GM21576 (cell line): ENCODE data around the gene ZIC4.

Experiments
- ATAC-seq: cut with Tn5 transposase; IDR thresholded peaks from one replicate; pipeline ENCODE4 v1.9.1; 2021; ENCODE audit warnings: mild to moderate bottlenecking, moderate library complexity; ENCODE audit not compliant: unreplicated experiment

ZIC4 gene

GRCh38 chr3:147356145-147356908, 50.0 kb downstream of the ZIC4 start:
- no peak for ATAC-seq

GRCh38 chr3:147355753-147356090, 50.6 kb downstream of the ZIC4 start:
- ATAC-seq = no peak

GRCh38 chr3:147355084-147355752, 51.1 kb downstream of the ZIC4 start:
- no peak for ATAC-seq

GRCh38 chr3:147354623-147355022, 51.7 kb downstream of the ZIC4 start:
- ATAC-seq = no peak

- no peak for ATAC-seq
Measured at GRCh38 chr3:147351301-147351700, 55.0 kb downstream of the ZIC4 start.

DNA sequence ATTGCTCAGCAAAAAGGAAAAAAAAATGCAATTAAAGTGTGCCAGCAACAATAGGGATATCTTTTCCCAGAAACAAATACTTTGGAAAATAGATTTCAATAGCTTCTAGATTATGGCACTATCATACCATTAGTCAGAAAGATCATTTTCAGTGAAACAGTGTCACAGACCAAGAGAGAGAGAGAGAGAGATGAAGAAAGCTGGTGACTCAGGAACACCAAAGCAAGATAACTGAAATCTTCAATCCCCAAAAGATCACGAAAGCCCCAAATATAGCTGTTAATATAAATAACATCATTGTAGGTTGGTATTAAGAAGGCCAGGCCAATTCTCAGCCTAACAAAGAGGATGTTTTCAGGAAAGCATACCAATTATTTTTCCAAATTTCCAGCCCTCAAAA, 57.4 kb downstream of the ZIC4 start:
- no peak for ATAC-seq

DNA sequence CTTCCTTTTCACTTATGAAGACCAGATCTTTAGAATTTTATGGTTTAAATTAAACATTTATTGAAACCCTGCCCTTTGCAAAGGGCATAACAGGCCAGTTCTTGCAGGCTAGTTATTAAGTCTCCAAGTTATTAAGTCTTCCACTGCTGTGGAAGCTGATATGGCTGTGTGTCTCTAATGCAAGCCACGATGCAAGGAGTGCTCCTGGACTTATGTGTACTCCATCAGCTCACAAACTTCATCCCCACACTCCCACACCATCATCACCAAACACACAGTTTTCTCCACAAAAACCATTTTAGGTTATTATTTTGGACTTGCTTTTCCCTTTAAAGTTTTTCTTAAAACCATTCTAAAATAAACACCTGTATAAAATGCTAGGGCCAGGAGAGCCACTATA, 62.4 kb downstream of the ZIC4 start:
- no peak for ATAC-seq

- no peak for ATAC-seq
Measured at GRCh38 chr3:147341727-147342126, 64.6 kb downstream of the ZIC4 start.

GRCh38 chr3:147336543-147337278, 69.6 kb downstream of the ZIC4 start:
- no peak for ATAC-seq
